GM18511 (cell line): ENCODE measurements around the gene PTGER2.

Experiments
- ATAC-seq: cut with Tn5 transposase; IDR thresholded peaks from one replicate; pipeline ENCODE4 v1.9.1; 2021; ENCODE audit warnings: mild to moderate bottlenecking, moderate library complexity; ENCODE audit not compliant: unreplicated experiment

PTGER2 gene, protein sequence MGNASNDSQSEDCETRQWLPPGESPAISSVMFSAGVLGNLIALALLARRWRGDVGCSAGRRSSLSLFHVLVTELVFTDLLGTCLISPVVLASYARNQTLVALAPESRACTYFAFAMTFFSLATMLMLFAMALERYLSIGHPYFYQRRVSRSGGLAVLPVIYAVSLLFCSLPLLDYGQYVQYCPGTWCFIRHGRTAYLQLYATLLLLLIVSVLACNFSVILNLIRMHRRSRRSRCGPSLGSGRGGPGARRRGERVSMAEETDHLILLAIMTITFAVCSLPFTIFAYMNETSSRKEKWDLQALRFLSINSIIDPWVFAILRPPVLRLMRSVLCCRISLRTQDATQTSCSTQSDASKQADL

DNA sequence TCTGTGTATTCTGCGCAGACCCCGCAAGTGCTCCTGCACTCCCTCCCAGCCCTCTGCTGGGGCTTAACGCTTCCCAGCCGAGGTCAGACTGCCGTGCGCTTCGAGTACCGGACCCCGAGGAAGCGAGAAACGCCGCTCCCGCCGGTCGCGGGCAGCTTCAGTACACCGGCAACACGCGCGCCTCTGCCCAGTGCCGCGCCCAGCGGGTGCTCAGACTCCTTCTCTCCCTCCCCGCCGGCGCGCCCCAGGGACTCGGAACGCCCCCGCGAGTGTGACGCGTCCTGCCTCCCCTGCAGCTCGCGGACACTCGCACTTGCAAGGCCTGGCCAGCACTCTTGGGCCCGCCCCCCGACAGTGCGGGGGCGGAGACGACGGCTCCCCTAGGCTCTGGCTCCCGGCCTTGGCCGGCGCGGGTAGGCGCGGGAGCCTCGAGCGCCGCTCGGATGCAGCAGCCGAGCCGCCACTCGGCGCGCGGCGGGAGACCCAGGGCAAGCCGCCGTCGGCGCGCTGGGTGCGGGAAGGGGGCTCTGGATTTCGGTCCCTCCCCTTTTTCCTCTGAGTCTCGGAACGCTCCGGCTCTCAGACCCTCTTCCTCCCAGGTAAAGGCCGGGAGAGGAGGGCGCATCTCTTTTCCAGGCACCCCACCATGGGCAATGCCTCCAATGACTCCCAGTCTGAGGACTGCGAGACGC lies at the start of gene PTGER2:
TSS of gene PTGER2 (plus strand) at position 410 of the 692 bp plus-strand sequence. CDS start at position 647, 237 bp downstream.
- peak; percentile 59 for ATAC-seq

DNA sequence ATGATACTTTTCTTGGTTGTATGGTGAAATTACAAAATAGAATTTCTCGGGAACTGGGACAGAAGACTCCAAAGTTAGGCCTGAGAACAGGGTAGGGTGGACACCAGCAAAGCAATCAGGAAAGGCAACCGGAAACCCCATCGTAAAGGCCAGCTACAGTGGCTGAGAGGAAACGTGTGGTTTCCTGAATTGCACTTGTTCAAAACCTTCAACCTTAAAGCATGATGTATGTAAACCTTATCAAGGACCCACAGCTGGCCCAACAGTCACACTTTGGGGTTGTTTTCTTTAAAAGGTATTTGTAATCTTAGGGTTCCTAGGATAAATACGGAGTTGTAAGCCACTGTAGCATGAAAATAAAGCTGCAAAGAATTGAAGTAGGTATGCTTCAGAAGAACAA lies 48.9 kb upstream of the PTGER2 start:
- ATAC-seq: no peak

DNA sequence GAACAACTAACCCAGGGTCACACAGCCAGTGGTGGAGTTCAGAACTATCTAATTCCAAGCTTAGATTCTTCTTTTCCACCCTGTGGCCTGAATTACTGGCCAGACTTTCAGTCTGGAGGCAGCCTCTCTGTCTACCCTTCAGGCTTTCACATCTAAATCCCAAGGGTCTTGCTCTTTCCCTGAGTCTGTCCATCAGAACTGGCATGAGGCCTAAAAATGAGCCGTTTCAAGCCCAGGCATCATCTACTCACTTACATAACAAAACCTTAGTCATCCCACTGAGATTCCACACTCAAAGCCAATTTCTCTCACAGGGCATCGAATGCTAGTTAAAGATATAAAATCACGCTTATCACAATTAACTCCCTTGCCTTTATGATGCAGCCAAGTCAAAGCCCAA lies 47.9 kb upstream of the PTGER2 start:
- ATAC-seq: no peak

DNA sequence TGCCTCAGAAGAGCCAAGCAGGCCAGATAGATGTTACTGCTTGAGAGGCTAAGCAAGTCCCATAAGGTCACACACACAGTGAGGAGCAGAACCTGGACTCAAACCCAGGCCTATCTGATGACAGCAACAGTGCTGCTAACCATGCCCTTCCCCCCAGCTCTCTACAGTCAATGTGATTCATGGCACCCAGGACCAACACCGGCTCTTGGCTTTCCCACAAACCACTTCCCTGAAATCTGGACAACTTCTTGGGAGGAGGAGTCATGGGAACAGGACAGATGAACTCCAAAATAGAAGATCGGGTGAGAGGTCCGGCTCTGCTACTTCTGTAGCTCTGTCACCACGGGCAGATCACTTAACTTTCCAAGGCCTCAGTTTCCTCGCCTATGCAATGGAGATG lies 47.3 kb upstream of the PTGER2 start:
- ATAC-seq: no peak

DNA sequence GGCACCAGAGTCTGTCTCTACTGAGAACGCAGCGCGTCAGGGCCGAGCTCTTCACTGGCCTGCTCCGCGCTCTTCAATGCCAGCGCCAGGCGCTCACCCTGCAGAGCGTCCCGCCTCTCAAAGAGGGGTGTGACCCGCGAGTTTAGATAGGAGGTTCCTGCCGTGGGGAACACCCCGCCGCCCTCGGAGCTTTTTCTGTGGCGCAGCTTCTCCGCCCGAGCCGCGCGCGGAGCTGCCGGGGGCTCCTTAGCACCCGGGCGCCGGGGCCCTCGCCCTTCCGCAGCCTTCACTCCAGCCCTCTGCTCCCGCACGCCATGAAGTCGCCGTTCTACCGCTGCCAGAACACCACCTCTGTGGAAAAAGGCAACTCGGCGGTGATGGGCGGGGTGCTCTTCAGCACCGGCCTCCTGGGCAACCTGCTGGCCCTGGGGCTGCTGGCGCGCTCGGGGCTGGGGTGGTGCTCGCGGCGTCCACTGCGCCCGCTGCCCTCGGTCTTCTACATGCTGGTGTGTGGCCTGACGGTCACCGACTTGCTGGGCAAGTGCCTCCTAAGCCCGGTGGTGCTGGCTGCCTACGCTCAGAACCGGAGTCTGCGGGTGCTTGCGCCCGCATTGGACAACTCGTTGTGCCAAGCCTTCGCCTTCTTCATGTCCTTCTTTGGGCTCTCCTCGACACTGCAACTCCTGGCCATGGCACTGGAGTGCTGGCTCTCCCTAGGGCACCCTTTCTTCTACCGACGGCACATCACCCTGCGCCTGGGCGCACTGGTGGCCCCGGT lies 46.4 kb upstream of the PTGER2 start, which contains the start of gene PTGDR:
TSS of gene PTGDR (plus strand) at position 198 of the 778 bp plus-strand sequence. CDS start at position 315, 117 bp downstream.
- ATAC-seq: no peak

DNA sequence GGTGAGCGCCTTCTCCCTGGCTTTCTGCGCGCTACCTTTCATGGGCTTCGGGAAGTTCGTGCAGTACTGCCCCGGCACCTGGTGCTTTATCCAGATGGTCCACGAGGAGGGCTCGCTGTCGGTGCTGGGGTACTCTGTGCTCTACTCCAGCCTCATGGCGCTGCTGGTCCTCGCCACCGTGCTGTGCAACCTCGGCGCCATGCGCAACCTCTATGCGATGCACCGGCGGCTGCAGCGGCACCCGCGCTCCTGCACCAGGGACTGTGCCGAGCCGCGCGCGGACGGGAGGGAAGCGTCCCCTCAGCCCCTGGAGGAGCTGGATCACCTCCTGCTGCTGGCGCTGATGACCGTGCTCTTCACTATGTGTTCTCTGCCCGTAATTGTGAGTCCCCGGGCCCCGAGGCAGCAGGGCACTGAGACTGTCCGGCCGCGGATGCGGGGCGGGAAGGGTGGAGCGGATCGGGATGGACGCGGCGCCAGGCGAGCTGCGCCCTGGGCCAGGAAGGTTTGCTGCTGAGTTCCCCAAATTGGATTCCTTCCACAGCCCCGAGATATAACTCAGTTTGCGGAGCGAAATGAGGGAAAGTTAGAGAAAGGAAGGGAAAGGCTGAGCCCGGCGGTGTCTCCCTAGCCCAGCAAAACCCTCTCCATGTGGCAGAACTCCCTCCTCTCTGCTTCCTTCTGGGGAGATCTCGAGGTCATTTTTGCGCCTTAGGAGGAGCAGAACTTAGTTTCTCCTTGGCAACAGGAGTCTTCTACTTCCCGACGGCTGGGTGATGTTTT lies 45.6 kb upstream of the PTGER2 start:
- no peak for ATAC-seq

DNA sequence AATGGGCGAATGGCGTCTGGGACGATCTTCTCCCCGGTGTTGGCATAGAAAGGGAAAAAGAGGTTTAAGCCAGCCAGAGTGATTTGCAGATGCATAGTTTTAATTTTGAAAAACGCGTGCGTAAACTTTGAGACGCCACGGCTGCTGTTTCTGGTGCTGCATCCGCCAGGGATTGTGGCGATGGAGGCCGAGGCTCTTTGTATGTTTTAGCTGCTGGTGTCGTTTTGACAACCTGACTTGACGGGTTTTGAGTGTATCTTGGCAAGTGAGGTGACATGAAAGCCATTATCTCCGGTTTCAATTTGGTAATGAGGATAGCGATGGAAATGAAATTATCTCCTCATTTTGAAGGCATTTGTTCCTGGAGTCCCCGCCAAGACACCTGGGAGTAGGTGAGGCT lies 45.0 kb upstream of the PTGER2 start:
- ATAC-seq: no peak

DNA sequence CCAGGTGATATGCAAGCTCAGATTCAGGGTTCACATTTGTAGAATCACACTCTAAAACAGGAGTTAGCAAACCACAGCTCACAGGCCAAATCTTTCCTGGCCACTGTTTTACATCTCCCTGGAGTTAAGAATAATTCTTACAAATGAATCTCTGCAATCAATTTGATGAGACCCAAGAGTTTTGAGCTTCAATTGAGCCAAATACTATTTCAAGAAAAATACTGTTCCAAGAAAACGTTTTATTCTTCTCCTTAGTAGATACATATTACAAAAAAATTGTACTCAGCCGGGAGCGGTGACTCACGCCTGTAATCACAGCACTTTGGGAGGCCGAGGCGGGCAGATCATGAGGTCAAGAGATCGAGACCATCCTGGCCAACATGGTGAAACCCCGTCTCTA lies 44.1 kb upstream of the PTGER2 start:
- ATAC-seq: no peak

DNA sequence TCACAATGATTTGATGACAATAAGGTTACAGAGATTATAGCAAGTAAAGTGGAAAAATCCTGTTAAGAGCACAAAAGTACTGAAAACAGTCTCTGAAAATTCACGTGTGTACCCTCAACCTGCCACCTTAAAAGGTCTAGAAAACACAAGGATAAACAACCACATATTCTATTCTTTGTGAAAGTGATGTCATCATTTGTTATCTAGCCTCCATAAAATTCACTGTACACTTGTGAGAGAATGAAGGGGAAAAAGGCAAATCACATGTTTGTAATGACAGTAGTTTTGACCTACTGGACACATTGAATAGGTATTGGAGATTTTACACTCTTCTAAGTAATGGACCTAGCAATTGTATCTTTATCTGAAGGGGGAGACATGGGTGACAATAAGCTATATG lies 42.6 kb upstream of the PTGER2 start:
- ATAC-seq: no peak

DNA sequence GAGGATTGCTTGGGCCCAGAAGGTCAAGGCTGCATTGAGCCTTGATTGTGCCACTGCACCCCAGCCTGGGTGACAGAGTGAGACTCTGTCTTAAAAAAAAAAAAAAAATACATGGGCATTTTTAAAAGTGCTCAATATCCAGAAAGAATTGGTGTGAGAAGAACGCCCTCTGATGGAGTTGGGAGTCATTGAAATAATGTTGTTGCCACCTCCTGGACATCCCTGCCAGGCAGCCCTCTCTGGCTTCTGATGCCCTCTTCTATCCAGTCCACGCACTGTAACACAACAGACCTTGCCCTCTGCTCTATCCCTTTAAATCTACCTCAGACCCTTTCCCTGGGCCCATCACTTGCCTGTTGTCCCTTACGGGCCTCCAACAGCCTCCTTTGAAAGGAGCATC lies 41.7 kb upstream of the PTGER2 start:
- no peak for ATAC-seq

DNA sequence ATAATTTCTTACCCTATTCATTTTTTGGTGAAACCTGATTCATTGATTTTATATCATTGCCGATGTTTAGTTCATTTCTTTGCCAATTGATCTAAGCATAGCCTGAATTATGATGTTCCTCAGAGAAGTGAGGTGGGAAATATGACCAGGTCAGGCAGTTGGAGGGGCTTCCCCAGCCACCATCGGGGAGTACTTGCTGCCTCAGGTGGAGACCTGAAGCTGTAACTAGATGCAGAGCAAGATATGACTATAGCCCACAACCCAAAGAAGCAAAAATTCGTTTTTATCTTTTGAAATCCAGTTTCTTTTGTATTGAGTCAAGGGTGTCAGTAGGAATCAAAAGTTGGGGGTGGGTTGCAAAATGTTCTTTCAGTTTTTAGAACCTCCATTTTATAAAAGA lies 38.7 kb upstream of the PTGER2 start:
- ATAC-seq: no peak

DNA sequence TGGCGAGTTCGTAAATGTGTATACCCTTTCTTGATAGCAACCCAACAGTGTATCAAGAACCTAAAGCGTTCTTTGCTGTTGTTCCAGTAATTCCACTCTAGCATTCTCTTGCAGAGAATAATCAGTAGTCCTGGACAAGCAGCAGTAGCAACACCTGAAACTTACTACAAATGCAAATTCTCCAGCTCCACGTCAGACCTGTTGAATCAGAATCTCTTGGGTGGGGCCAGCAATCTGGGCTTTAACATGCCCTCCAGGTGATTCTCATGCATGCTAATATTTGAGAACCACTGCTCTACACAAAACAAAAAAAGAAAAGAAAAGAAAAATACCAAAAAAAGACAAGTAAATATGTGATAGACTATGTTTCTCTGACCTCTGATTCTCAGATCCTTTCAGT lies 36.6 kb upstream of the PTGER2 start:
- ATAC-seq: no peak

DNA sequence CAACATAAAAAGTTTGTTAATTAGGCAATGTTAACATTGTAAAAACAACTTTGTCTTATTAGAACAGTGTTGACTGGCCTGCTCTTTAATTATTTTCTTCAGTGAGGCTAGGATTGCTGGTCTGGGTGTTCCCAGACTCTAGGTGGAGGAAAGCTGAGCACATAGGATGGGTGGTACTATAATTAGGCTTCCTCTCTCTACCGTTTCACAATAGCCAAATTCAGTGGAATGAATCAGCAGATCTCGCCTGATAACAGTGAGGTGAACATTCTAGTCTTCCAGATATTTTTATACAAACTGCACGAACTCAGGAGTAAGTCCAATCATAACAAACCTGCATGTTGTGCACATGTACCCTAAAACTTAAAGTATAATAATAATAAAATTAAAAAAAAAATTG lies 34.7 kb upstream of the PTGER2 start:
- ATAC-seq: no peak

DNA sequence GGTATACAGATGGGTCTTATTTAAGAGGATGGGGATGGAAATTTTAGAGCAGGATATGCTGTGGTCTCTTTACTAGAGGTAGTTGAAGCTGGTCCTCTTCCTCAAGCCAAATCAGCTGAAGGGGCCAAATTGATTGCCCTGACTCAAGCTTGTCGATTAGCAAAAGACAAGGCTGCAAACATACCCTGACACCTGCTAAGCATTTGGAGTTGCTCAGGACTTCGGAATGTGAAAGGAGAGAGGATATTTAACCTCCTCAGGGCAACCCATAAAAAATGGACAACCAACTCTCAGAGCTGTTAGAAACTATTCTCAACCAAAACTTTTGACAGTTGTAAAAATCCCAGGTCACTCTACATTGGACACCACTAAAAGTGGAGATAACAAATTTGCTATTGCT lies 31.0 kb upstream of the PTGER2 start:
- ATAC-seq: no peak

DNA sequence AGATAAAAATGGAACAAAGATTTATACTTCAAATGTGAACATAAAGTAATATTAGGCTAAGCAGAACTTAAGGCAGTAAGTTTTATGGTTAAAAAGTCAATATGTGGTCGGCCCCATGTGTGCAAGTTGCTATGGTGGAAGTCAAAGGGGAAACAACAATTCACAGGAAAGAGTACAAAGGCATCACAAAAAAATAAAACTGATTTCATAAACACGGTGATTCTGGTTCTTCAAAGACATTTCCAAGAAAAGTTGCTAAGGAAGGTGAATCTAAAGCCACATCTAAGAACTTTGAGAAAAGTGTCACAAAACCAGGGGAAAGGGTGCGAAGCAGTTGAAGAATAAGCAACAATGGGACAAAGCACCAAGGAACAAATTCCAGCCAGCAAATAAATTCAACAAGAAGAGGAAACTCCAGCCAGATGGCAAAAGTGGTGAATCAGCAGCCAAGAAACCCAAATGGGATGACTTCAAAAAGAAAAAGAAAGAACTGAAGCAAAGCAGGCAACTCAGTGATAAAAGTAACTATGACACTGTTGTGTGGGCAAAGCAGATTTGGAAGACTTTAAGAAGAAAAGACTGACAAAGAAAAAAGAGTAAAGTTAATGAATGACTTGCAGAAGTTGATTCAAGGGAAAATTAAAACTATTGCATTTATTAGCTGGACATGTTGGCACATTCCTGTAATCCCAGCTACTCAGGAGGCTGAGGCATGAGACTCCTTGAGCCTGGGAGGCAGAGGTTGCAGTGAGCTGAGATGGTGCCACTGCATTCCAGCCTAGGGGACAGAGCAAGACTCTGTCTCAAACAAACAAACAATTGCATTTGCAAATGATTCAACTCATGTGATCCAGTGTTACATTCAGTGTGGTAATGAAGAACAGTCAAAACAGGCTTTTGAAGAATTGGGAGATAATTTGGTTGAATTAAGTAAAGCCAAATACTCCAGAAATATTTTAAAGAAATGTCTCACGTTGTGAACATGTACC lies 27.2 kb upstream of the PTGER2 start:
- ATAC-seq: no peak

DNA sequence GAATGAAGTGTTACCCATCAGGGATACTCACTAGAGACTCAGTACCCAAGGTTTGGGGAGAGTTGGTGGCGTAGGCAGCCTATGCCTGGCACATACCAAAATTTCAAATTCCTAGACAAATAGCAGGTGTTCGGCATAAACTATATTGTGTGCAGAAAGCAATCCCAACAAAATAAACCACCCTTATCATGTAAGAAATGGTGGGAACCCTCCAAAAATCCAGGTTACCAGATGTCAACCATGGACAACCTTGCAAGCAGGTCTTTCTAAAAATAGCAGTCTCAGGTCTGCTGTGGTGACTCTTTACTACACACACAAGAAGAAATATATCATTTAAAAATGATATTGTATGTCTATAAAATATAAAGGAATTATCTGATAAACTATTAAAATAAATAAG lies 17.7 kb upstream of the PTGER2 start:
- ATAC-seq: no peak

DNA sequence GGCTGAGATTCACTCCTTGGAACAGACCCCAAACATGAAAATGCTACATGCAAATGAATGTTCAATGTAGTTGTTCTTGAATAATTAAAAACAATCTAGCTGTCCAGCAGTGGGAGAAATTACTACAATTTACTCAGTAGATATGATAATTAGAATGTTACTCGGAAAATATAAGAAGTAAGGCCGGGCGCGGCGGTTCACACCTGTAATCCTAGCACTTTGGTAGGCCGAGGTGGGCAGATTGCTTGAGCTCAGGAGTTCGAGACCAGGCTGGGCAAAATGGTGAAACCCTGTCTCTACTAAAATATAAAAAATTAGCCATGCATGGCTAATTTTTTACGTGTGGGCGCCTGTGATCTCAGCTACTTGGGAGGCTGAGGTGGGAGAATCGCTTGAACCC lies 15.3 kb upstream of the PTGER2 start:
- ATAC-seq: no peak

DNA sequence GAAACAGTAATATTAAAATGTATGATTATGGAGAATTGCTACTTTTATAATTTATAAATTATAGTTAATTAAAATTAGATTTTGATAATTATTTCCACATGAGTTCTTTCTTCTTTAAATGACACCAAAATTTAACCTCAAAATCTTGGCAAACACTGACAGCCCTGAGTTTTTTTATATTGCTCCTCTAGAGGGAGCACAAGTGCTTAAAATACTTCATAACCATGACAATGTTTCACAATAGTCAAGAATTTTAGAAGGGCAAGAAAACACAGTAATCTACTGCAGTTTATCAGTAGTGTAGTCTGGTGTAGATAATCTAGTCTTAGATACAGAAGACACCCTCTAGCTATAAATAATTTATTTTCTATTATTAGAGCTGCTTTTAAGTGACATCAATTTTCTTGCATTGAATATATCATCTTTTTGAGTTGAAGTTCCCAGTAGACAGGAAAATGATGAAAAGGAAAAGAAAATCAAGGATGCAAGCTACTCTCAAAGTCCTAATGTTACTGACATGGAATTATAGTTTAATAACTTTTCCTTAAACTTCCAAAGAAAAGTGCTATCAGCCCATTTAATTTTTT lies 14.3 kb upstream of the PTGER2 start:
- ATAC-seq: no peak

DNA sequence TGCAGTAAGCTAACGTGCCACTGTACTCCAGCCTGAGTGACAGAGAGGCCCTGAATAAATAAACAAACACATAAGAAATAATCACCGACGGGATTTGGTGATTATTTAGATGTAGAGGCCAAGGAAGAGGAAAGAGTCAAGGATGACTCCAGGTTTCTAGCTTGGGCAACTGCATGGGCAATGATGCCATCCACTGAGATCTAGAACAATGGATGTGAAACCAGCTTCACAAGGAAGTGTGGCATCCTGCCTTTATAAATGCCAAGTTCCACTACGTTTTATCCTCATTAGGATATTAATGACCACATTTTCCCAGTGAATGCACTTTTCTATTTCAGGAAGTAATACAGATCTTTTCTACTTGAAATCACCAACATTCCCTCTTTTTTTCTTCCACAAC lies 10.9 kb upstream of the PTGER2 start:
- no peak for ATAC-seq
